ENCODE measurements around the gene ALPI.

The ALPI gene

DNA sequence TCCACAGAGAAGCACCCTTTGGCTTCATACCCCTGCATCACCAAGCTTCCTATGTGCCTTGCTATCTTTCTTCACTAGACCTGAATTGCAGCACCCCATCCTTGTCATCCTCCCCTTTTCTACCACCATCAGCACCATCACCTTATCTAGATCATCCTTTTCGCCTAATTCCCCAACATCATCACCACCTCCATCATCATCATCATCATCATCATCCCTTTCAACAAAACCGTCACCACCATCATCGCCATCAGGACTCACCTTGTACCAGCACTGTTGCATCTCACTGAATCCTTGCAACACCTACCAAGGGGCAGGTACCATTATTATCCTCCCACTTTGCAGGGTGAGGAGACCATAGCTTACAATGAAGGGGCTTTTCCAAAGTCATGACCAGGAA lies 42.5 kb downstream of the ALPI start:
- H3K4me1 Mint-ChIP-seq: peaks cover 4% of the 10 kb centered on the region
- peaks cover 10% of the 10 kb centered on the region for H3K27me3 Mint-ChIP-seq
- no peak for ATAC-seq
- no peaks in the 10 kb centered on the region for H3K9me3 Mint-ChIP-seq
- H3K4me3 Mint-ChIP-seq: no peak overlapping the region
- no peak for DNase-seq
- H3K36me3 Mint-ChIP-seq (ENCODE audit: low read depth): no peaks in the 10 kb centered on the region
- H3K27ac Mint-ChIP-seq: no peak overlapping the region

DNA sequence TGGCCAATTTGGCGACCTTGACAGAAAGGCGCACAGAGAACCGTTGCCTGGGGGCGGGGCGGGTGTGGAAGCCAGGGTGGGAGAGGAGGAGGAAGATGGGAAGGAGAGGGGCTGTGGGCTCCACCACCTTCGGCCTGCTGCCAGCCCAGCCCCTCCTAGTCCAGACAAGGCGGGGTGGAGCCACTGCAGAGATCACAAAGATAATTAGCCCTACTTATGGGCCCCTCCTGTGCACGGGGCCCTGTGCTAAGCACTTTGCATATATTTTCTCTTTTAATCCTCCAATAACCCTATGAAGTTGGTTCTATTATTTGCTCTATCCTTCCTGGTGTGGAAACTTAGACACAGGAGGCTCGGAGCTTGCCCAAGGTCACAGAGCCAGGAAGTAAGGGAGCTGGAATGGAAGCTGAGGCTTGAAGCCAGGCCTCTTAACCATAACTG lies 45.4 kb downstream of the ALPI start:
- H3K9me3 Mint-ChIP-seq: no peaks in the 10 kb centered on the region
- H3K4me1 Mint-ChIP-seq: peaks cover 14% of the 10 kb centered on the region
- no peak overlapping the region for H3K4me3 Mint-ChIP-seq
- H3K27me3 Mint-ChIP-seq: peaks cover 35% of the 10 kb centered on the region
- H3K27ac Mint-ChIP-seq: no peak overlapping the region
- DNase-seq (no peak), ATAC-seq (no peak)
- no peaks in the 10 kb centered on the region for H3K36me3 Mint-ChIP-seq (ENCODE audit: low read depth)

DNA sequence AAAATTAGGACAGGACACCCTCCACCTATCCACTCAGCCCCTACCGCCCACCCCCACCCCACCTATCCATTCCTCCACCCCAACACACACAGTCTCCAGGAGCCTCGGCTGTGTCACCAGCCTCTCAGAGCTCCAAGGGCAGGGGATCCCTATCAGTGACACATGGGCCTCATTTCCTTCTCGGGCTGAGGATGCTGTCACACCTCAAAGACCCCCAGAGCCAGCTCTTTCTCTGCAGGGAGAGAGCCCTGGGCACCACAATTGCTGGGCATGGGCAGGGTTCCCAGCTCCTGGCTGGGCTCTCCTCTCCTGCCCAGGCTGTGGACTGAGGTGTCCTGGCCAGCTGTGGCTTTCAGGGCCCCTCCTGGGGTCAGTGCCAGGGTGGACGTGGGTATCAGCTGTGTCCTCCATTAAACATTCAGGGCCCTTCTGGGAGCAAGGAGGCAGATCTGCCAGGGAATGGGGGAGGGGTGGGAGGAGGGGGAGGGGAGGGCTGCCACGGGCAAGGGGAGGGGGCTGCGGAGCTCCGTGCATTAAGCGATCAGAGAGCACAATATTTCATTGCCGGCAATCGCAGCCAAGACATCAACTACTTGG lies 45.9 kb downstream of the ALPI start:
- Mint-ChIP-seq H3K36me3 (ENCODE audit: low read depth) (no peaks in the 10 kb centered on the region), H3K9me3 (no peaks in the 10 kb centered on the region), H3K27me3 (peaks cover 35% of the 10 kb centered on the region), H3K4me3 (no peak overlapping the region), H3K27ac (no peak overlapping the region), H3K4me1 (peaks cover 14% of the 10 kb centered on the region)
- no peak for DNase-seq
- ATAC-seq: no peak

DNA sequence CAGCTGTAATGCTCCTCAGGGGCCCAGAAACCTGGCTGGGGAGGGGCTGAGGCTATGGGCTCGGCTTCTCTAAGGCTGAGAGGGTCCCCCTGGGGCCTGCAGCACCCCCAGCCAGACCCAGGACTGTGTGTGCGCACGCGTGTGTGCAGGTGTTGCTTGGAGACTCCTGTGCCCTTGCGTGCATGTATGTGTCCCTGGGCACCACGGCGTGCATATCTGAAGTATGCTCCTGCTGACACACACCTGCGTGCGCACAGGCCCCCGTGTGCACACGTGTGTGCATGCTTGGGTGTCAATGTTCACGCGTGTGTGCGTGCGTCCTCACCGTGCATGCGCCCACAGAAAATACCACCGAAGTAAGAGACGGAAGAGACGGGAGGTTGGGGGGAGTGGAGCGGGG lies 46.6 kb downstream of the ALPI start:
- Mint-ChIP-seq H3K4me3 (peak overlapping the region; percentile 65), H3K4me1 (peaks cover 14% of the 10 kb centered on the region), H3K36me3 (ENCODE audit: low read depth) (no peaks in the 10 kb centered on the region), H3K9me3 (no peaks in the 10 kb centered on the region), H3K27ac (no peak overlapping the region), H3K27me3 (peaks cover 37% of the 10 kb centered on the region)
- ATAC-seq (no peak), DNase-seq (no peak)

DNA sequence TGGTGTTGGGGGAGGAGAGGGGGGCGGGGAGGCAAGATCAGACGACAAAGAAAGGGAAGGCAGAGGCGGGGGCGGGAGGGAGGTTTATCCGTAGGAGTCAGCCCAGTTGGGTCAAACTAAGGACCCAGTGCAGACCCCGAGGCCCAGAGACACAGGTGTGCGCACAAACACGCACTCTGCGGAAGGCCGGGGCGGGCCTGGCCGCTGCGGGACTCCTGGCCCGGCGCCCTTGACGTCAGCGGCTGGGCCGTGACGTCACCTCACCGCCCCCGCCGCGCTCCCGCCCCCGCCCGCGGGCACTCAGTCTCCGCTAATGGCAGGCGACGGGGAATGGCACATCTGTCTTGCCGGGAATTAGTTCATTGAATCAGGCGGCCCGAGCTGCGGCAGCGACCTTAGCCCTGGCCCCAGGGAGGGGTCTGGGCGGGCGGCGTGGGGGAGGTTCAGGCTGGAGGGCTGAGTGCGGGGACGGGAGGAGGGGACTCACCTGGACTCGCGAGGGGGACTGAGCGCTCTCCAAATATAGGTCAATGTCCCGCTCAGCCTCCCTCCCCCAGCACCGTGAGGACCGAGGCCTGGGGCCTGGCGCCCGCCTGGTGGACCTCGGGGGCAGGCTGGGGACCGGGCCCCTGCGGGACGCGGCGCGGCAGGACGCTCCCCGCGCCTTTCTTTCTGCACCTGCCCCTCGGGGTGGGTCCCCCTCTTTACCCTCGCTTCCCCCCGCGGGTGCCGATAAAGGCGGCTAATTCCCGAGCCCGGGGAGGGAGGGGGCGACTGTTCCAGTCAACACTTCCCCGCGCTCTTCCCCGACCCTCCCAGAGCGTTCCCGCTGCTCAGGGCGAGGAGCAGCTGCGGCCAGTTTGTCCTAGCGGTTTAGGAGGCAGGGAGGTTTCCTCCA lies 47.2 kb downstream of the ALPI start:
- H3K4me3 Mint-ChIP-seq: peak overlapping the region; percentile 65
- peaks cover 14% of the 10 kb centered on the region for H3K4me1 Mint-ChIP-seq
- H3K27ac Mint-ChIP-seq: no peak overlapping the region
- ATAC-seq: peak; percentile 20
- no peaks in the 10 kb centered on the region for H3K9me3 Mint-ChIP-seq
- peaks cover 37% of the 10 kb centered on the region for H3K27me3 Mint-ChIP-seq
- DNase-seq: peak; percentile 48
- no peaks in the 10 kb centered on the region for H3K36me3 Mint-ChIP-seq (ENCODE audit: low read depth)

DNA sequence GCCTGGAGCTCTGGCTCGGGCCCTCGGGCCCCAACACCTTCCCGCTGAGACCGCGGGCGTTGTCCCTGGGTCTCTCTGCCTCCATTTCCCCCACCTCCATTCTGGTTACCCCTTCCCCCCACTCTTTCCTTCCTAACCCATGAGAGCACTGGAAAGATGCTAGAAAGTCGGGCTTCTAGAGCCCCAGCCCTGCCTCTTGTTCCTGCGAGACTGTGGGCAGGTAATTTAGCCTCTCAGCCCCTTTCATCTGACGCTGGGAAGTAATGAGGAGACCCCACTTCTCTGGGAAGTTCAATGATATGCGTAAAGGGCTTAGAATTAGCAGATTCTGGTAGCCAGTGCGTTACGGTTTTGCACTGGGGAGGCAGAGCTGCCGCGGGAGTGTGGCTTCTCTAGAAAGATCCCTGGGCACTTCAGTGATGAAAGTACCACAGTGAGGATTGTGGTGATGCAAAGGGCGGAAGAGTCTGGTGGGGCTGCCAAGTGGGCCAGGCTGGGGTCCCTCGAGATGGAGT lies 47.9 kb downstream of the ALPI start:
- Mint-ChIP-seq H3K4me3 (peak overlapping the region; percentile 2), H3K4me1 (peaks cover 14% of the 10 kb centered on the region), H3K27me3 (peaks cover 33% of the 10 kb centered on the region), H3K36me3 (ENCODE audit: low read depth) (no peaks in the 10 kb centered on the region), H3K9me3 (no peaks in the 10 kb centered on the region), H3K27ac (no peak overlapping the region)
- DNase-seq (no peak), ATAC-seq (no peak)

DNA sequence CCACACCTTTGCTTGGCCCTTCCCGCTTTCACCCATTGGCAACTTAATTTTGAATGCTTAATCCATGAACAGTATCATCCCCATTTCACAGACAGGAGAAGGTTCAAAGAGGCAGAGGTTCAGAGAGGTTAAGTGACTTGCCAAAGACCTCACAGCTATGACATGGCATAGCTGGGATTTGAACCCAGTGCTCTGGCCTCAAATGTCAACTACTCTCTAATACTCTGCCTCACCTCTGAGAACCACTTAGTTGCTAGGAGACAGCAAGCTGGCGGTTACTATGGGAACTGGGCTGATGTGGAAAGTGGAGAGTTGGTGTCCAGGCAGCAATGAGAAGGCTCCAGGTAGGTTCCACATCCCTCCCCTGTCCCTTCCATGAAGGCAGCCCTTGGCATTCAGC lies 48.5 kb downstream of the ALPI start:
- ATAC-seq: peak; percentile 33
- Mint-ChIP-seq H3K27me3 (peaks cover 33% of the 10 kb centered on the region), H3K4me1 (peaks cover 14% of the 10 kb centered on the region), H3K36me3 (ENCODE audit: low read depth) (no peaks in the 10 kb centered on the region), H3K4me3 (peak overlapping the region; percentile 34), H3K9me3 (no peaks in the 10 kb centered on the region), H3K27ac (no peak overlapping the region)
- DNase-seq: no peak

DNA sequence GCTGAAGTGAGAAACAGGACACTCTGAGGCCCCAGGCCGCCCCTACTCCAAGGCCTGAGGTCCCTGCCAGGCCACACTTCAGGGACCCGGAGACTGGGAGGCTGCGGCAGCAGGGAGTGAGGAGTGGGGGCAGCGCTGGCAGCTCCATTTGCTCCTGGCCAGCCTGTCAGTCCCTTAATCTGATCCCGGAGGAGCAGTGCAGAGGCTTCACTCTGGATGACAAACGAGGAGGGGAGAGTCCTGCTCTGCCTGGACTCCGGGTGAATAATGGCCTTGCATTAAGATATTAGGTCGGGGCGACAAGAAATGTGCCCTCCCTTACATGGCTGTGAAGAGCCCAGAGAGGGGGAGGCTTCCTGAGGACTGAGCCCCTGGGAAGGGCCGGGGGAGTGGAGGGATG lies 49.9 kb downstream of the ALPI start:
- Mint-ChIP-seq H3K36me3 (ENCODE audit: low read depth) (no peaks in the 10 kb centered on the region), H3K9me3 (no peaks in the 10 kb centered on the region), H3K27ac (no peak overlapping the region), H3K4me1 (peaks cover 14% of the 10 kb centered on the region), H3K27me3 (peaks cover 36% of the 10 kb centered on the region), H3K4me3 (no peak overlapping the region)
- no peak for ATAC-seq
- DNase-seq: no peak

DNA sequence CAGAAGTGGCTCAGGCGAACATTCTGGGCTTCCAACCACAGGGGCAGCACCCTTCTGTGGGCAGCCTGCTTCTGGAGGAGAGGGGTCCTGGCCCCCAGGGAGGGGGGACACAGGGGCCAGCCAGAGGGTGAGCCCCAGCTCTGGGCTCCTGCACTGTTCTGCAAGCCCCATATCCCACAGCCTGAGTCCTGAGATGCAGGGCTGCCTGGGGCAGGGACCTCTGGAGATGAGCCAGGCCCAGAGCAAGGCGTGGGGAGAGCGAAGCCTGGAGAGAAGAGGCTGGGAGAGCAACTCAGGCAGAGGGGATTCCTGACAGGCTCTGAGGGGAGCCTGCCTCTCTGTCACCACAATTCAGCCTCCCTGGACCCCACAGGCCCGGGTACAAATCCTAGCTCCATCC lies 50.8 kb downstream of the ALPI start:
- H3K27ac Mint-ChIP-seq: no peak overlapping the region
- no peak for DNase-seq
- H3K36me3 Mint-ChIP-seq (ENCODE audit: low read depth): no peaks in the 10 kb centered on the region
- no peaks in the 10 kb centered on the region for H3K9me3 Mint-ChIP-seq
- H3K27me3 Mint-ChIP-seq: peaks cover 36% of the 10 kb centered on the region
- peaks cover 14% of the 10 kb centered on the region for H3K4me1 Mint-ChIP-seq
- no peak overlapping the region for H3K4me3 Mint-ChIP-seq
- ATAC-seq: no peak

DNA sequence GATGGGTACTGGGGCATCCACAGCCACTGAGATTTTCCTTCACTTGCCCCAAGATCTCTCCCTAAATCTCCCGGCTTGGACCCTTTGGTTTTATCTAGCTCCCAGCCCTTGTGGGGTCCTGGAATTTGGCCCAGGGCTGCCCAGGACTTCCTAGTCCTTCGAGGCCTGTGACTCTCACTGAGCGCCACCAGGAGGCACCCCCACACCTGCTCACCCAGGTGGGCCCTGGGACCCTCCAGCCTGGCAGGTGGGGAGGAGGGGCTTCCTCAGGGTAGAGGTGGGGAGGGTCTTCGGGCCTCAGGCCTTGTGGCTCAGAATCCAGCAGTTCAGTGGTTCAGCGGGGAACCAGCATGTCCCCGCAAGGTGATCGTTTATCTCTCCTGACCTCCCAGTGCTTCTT lies 52.3 kb downstream of the ALPI start:
- Mint-ChIP-seq H3K4me1 (peaks cover 9% of the 10 kb centered on the region), H3K27me3 (peaks cover 34% of the 10 kb centered on the region), H3K27ac (no peak overlapping the region), H3K9me3 (no peaks in the 10 kb centered on the region), H3K36me3 (ENCODE audit: low read depth) (no peaks in the 10 kb centered on the region), H3K4me3 (no peak overlapping the region)
- no peak for ATAC-seq
- DNase-seq: no peak
